A549 (cell line): ENCODE measurements around the gene TRPV3. TPM values are rescaled to one million over a fixed set of nuclear protein-coding genes. Genes with fewer than 3 reads are reported as not detected.

Source experiments
- ATAC-seq, 2 experiments: fragments of 200-7000 bp in 1 of 2; fragments of >200 bp in 1 of 2; cut with Nextera tagmentation in 1 of 2; cut with Tn5 transposase in 1 of 2; 3 replicates each; pipeline versions ENCODE4 v1.8.0 to v1.9.1; 2018 to 2020; ENCODE audit warnings: mild to moderate bottlenecking in 1 of 2, moderate library complexity in 1 of 2
- CTCF ChIA-PET: fragments of 300-600 bp; sonication (Branson Sonifier 250); formaldehyde crosslinking; extraction: SDS; loops from one replicate; lab custom pipeline; 2021; ENCODE audit warnings: antibody characterized with exemption, inconsistent platforms; lab: Yijun Ruan, JAX
- POLR2A ChIA-PET: fragments of 350-600 bp; formaldehyde crosslinking; extraction: SDS; loops from one replicate; lab custom pipeline; 2021; ENCODE audit warnings: antibody characterized with exemption, inconsistent platforms; lab: Yijun Ruan, JAX
- DNase-seq, 2 experiments: peaks; one replicate each; pipeline versions ENCODE4 v3.0.0 to v3.0.0-alpha.2; 2011 to 2016; ENCODE audit warnings: low read depth in 1 of 2, low spot score in 1 of 2
- FAIRE-seq: peaks from 2 replicates; lab custom pipeline; 2011; peaks lifted over from hg19 to GRCh38; lab: Jason Lieb, UNC
- H3K27ac ChIP-seq, 2 experiments: fragments of >200 bp; sonication (Bioruptor Twin); formaldehyde crosslinking; 3 replicates each; pipeline ENCODE4 v1.5.1; 2016 to 2017
- H3K4me1 ChIP-seq: fragments of >200 bp; sonication (Bioruptor Twin); formaldehyde crosslinking; 3 replicates; pipeline ENCODE4 v1.6.1; 2016
- H3K4me2 ChIP-seq: fragments of >200 bp; sonication (Bioruptor Twin); formaldehyde crosslinking; 3 replicates; pipeline ENCODE4 v1.6.1; 2016
- H3K4me3 ChIP-seq: fragments of >200 bp; sonication (Bioruptor Twin); formaldehyde crosslinking; 3 replicates; pipeline ENCODE4 v1.5.1; 2016
- H3K9me3 ChIP-seq: fragments of >200 bp; sonication (Bioruptor Twin); formaldehyde crosslinking; 3 replicates; pipeline ENCODE4 v1.6.1; 2016
- CEBPB ChIP-seq, 2 experiments: fragments of >200 bp in 1 of 2; sonication (Bioruptor Twin) in 1 of 2; formaldehyde crosslinking in 1 of 2; IDR thresholded peaks; 2 replicates each; pipeline ENCODE4 v1.6.1; 2012 to 2016
- CHD2 ChIP-seq: fragments of 150-350 bp; IDR thresholded peaks from 2 replicates; pipeline ENCODE4 v1.6.1; 2014; ENCODE audit warnings: low read length; ENCODE audit not compliant: partially characterized antibody
- CHD4 ChIP-seq: fragments of 200-600 bp; sonication (generic); IDR thresholded peaks from 2 replicates; pipeline ENCODE4 v1.6.1; 2016; ENCODE audit warnings: antibody characterized with exemption, mild to moderate bottlenecking, borderline replicate concordance
- EHF ChIP-seq: fragments of 250-450 bp; sonication (Bioruptor Pico); IDR thresholded peaks from 2 replicates; pipeline ENCODE4 v1.5.0; 2020; ENCODE audit warnings: mild to moderate bottlenecking
- EP300 ChIP-seq, 2 experiments: fragments of >200 bp; sonication (Bioruptor Twin); formaldehyde crosslinking; IDR thresholded peaks; 2 replicates in 1 of 2; 3 replicates in 1 of 2; pipeline ENCODE4 v1.6.1; 2016 to 2017
- ESRRA ChIP-seq: fragments of 150-350 bp; IDR thresholded peaks from 2 replicates; pipeline ENCODE4 v1.6.1; 2014; ENCODE audit warnings: mild to moderate bottlenecking, low read length, borderline replicate concordance
- FOSL2 ChIP-seq, 2 experiments: fragments of 450-650 bp in 1 of 2; fragments of >200 bp in 1 of 2; sonication (Bioruptor Twin) in 1 of 2; formaldehyde crosslinking; IDR thresholded peaks; 2 replicates each; pipeline versions ENCODE4 v1.5.0 to v1.6.1; 2016 to 2020; ENCODE audit warnings: mild to moderate bottlenecking in 1 of 2, moderate library complexity in 1 of 2
- GATA3 ChIP-seq: IDR thresholded peaks from 2 replicates; pipeline ENCODE4 v1.6.1; 2012; ENCODE audit warnings: borderline replicate concordance
- JUN ChIP-seq, 2 experiments: fragments of >200 bp; sonication (Bioruptor Twin); formaldehyde crosslinking; IDR thresholded peaks; 2 replicates in 1 of 2; 3 replicates in 1 of 2; pipeline ENCODE4 v1.6.1; 2016 to 2017
- JUNB ChIP-seq: fragments of >200 bp; sonication (Bioruptor Twin); formaldehyde crosslinking; IDR thresholded peaks from 2 replicates; pipeline ENCODE4 v1.6.1; 2016
- KDM5A ChIP-seq: fragments of 200-600 bp; sonication (generic); IDR thresholded peaks from 2 replicates; pipeline ENCODE4 v1.6.1; 2016; ENCODE audit warnings: antibody characterized with exemption, mild to moderate bottlenecking
- MAFK ChIP-seq: fragments of 450-650 bp; IDR thresholded peaks from 2 replicates; pipeline ENCODE4 v1.6.1; 2014; ENCODE audit not compliant: partially characterized antibody
- MAZ ChIP-seq: fragments of 150-350 bp; IDR thresholded peaks from 2 replicates; pipeline ENCODE4 v1.6.1; 2014; ENCODE audit warnings: antibody characterized with exemption, low read depth, low read length, borderline replicate concordance
- MYC ChIP-seq: IDR thresholded peaks from 2 replicates; pipeline ENCODE4 v1.6.1; 2012; ENCODE audit warnings: mild to moderate bottlenecking, inconsistent platforms, low read length, improper control_type of control experiment, borderline replicate concordance
- NPAS2 ChIP-seq: fragments of 250-450 bp; sonication (Bioruptor Pico); IDR thresholded peaks from 2 replicates; pipeline ENCODE4 v1.8.0; 2022; ENCODE audit warnings: mild to moderate bottlenecking, moderate library complexity, borderline replicate concordance
- PHF8 ChIP-seq: fragments of 200-600 bp; sonication (generic); IDR thresholded peaks from 2 replicates; pipeline ENCODE4 v1.6.1; 2016; ENCODE audit warnings: low read depth, mild to moderate bottlenecking, antibody characterized with exemption, moderate library complexity, borderline replicate concordance
- POLR2AphosphoS2 ChIP-seq: conservative IDR thresholded peaks from 2 replicates; pipeline ENCODE4 v1.6.1; 2012; ENCODE audit warnings: low read length, improper control_type of control experiment, inconsistent platforms
- RAD21 ChIP-seq, 2 experiments: fragments of >200 bp in 1 of 2; sonication (Bioruptor Twin) in 1 of 2; formaldehyde crosslinking in 1 of 2; IDR thresholded peaks in 1 of 2; conservative IDR thresholded peaks in 1 of 2; 2 replicates in 1 of 2; 3 replicates in 1 of 2; pipeline ENCODE4 v1.6.1; 2012 to 2018; ENCODE audit warnings: inconsistent platforms in 1 of 2
- RCOR1 ChIP-seq: fragments of 150-350 bp; IDR thresholded peaks from 2 replicates; pipeline ENCODE4 v1.6.1; 2014; ENCODE audit warnings: antibody characterized with exemption, low read length, low read depth
- TFCP2L1 ChIP-seq: fragments of 250-450 bp; sonication (Bioruptor Pico); IDR thresholded peaks from 2 replicates; pipeline ENCODE4 v1.5.0; 2021; ENCODE audit warnings: mild to moderate bottlenecking
- WGBS: methylation state at CpG from one replicate; pipeline ENCODE4 v1.1.6; 2017; ENCODE audit errors: missing lambda C conversion rate; 5-methylcytosine and 5-hydroxymethylcytosine counted together
- polyA plus RNA-seq, 4 experiments: library from polyadenylated mRNA; depleted of rRNA in 3 of 4; stranded (reverse); fragments of >200 nt; fragmentation: RNase III in 1 of 4; extraction: RNeasy Plus Mini Kit Qiagen cat#74134 plus additional on column Dnase treatment in 1 of 4; gene quantifications; 2 replicates in 3 of 4; 3 replicates in 1 of 4; pipeline ENCODE4 v1.2.3, GENCODE V29; 2011 to 2017
- TF ChIP-seq, protein P1 (sequence below): fragments of 250-450 bp; sonication (Bioruptor Pico); IDR thresholded peaks from 2 replicates; pipeline ENCODE4 v1.5.0; 2020; ENCODE audit warnings: low read depth, mild to moderate bottlenecking, moderate library complexity
- TF ChIP-seq, protein P2 (sequence below): fragments of >200 bp; sonication (Bioruptor Twin); formaldehyde crosslinking; IDR thresholded peaks from 2 replicates; pipeline ENCODE4 v1.6.1; 2016
- TF ChIP-seq, protein P3 (sequence below): fragments of >200 bp; sonication (Bioruptor Twin); formaldehyde crosslinking; IDR thresholded peaks from 3 replicates; pipeline ENCODE4 v1.6.1; 2016
- TF ChIP-seq, protein P4 (sequence below): IDR thresholded peaks from 2 replicates; pipeline ENCODE4 v1.6.1; 2012
- TF ChIP-seq, protein P5 (sequence below): fragments of 150-350 bp; IDR thresholded peaks from 2 replicates; pipeline ENCODE4 v1.6.1; 2014; ENCODE audit warnings: low read depth, mild to moderate bottlenecking, low read length
- TF ChIP-seq, protein P6 (sequence below): fragments of 450-650 bp; IDR thresholded peaks from 2 replicates; pipeline ENCODE4 v1.6.1; 2014; ENCODE audit warnings: antibody characterized with exemption

The TRPV3 gene
- polyA plus RNA-seq, 2 of the 4 experiments (the other 2 are of a cell fraction): 0.46 to 1.2 TPM

DNA sequence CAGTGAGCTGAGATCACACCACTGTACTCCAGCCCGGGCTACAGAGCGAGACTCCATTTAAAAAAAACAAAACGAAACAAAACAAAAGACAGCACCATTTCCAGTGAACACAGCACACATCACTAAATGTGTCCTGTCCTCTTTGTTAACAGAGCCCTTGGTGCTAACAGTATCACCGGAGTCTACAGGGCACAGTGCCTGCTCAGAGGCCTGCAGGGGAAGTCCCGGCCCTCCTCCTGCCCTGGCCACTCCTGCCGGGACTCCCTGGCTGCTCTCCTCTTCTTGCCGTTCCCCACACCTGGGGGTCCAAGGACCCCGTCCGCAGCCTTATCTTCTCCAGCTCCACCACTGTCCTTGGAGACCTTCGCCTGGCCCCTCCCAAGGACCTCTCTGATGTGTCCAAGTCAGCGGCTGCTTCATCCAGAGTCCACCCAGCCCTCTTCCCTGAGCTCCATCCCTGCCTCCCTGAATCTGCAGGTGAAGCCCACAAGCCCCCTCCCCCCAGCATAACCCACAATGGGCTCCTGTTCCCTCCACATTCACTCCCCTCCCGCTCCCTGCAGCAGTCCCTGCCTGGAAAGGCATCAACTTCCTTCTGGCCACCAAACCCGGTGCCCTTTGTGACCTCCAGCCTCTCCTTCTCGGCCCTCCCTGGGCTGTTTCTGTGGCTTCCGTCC, 43.1 kb upstream of the TRPV3 start:
- Histone ChIP-seq H3K4me3 (no peak overlapping the region), H3K4me2 (no peak overlapping the region), H3K4me1 (peaks cover 8% of the 10 kb centered on the region; the same call in 1 of the 3 replicates)
- CTCF ChIA-PET: interaction anchor here (1.1 to 3.2 kb wide), 4 partner anchors 13 to 65 kb away, joined by 3 to 13 read pairs (median 5); no protein-coding TSS in a partner anchor
- DNase-seq: no peak
- no peak for ATAC-seq
- no peak for FAIRE-seq
- POLR2A ChIA-PET: interaction anchor here (0.6 kb wide), 1 partner anchor 58 kb away, joined by 4 read pairs; no protein-coding TSS in a partner anchor
- no peak for TF ChIP-seq TFCP2L1 (CRISPR knock-in tag)
- TF ChIP-seq NPAS2: no peak
- TF ChIP-seq EP300 (IDR thresholded peaks at IDR 0.05): no peak
- TF ChIP-seq, protein P1, sequence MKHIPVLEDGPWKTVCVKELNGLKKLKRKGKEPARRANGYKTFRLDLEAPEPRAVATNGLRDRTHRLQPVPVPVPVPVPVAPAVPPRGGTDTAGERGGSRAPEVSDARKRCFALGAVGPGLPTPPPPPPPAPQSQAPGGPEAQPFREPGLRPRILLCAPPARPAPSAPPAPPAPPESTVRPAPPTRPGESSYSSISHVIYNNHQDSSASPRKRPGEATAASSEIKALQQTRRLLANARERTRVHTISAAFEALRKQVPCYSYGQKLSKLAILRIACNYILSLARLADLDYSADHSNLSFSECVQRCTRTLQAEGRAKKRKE (CRISPR knock-in tag): no peak
- TF ChIP-seq, protein P2, sequence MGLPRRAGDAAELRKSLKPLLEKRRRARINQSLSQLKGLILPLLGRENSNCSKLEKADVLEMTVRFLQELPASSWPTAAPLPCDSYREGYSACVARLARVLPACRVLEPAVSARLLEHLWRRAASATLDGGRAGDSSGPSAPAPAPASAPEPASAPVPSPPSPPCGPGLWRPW: no peak
- TF ChIP-seq POLR2AphosphoS2: no peak
- TF ChIP-seq, all 56 proteins: peak for 0
- WGBS: 93% methylated on average over 15 of the region's 15 CpGs
- no peak overlapping the region for H3K27ac ChIP-seq
- no peaks in the 10 kb centered on the region for H3K9me3 ChIP-seq

DNA sequence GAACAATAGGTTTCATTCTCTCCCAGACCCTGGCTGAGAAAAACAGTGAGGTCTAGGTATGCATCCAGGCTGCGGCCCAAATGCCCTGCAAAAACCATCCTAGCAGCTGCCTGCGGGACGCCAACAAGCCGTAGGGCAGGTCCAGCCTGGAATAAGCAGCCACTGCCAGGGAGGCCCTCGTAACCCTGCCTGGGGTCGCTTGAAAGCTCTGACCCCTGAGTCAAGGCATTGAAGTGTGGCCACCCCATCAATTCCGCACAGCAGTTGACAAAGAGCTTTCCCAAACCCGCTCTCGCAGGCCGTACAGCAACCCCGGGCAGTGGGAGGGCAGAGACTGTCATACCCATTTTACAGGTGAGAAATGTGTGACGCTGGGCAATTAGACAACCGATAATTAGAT, 40.5 kb upstream of the TRPV3 start:
- no peaks in the 10 kb centered on the region for H3K4me1 ChIP-seq
- TF ChIP-seq PHF8 (no peak), GATA3 (no peak), KDM5A (no peak), CHD2 (no peak), JUN (IDR thresholded peaks at IDR 0.05) (no peak)
- TF ChIP-seq, protein P3, sequence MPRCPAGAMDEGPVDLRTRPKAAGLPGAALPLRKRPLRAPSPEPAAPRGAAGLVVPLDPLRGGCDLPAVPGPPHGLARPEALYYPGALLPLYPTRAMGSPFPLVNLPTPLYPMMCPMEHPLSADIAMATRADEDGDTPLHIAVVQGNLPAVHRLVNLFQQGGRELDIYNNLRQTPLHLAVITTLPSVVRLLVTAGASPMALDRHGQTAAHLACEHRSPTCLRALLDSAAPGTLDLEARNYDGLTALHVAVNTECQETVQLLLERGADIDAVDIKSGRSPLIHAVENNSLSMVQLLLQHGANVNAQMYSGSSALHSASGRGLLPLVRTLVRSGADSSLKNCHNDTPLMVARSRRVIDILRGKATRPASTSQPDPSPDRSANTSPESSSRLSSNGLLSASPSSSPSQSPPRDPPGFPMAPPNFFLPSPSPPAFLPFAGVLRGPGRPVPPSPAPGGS: no peak
- H3K4me2 ChIP-seq: no peak overlapping the region
- no peaks in the 10 kb centered on the region for H3K9me3 ChIP-seq
- no peak overlapping the region for H3K4me3 ChIP-seq
- FAIRE-seq: no peak
- POLR2A ChIA-PET: no interaction called here
- CTCF ChIA-PET: interaction anchor here (1.0 to 1.3 kb wide), 2 partner anchors 11 to 34 kb away, joined by 3 read pairs; no protein-coding TSS in a partner anchor
- no peak for ATAC-seq
- no peak overlapping the region for H3K27ac ChIP-seq
- WGBS: 97% methylated on average over 12 of the region's 13 CpGs
- DNase-seq: no peak

DNA sequence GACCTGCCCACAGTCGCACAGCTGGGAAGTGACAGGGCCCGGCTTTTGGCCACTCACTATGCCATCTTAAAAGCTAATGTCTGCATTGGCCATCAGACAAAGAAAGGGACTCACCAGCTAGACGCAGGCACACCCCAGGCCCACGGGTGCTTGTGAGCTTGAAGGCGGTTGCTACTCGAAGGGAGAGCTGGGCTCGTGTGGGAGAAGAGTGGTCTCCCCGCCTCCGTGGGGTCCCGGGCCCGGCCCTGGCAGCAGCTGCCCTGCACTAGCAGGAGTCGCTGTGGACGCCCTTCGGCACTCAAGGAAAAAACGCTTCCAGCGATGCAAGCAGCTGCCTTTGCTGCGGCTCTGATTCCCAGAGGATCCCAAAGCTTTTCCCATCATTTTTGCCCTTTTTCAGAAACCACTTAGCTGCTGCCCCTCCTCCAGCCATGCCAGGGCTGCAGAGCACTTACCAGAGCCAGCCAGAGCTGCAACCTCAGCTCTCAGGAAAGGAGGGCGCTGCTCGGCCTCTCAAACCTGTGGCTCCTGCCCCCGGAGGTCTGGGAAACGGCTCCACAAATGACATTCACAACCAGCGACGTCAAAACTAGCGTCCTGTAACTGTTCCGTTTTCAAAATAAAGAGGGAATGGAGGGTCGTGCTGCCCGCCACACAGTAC, 39.3 kb upstream of the TRPV3 start:
- ChIA-PET POLR2A (no interaction called here), CTCF (interaction anchor here (0.6 to 1.3 kb wide), 6 partner anchors 10 to 240 kb away, joined by 3 to 6 read pairs (median 3); no protein-coding TSS in a partner anchor)
- no peak overlapping the region for H3K27ac ChIP-seq
- no peak overlapping the region for H3K4me2 ChIP-seq
- ATAC-seq (no peak), FAIRE-seq (no peak), DNase-seq (no peak)
- 91% methylated on average over 25 of the region's 27 CpGs for WGBS
- no peaks in the 10 kb centered on the region for H3K4me1 ChIP-seq
- H3K4me3 ChIP-seq: no peak overlapping the region
- no peaks in the 10 kb centered on the region for H3K9me3 ChIP-seq
- TF ChIP-seq PHF8: no peak
- TF ChIP-seq ESRRA: no peak
- TF ChIP-seq MYC: no peak
- TF ChIP-seq FOSL2 (IDR thresholded peaks at IDR 0.05): no peak
- TF ChIP-seq FOSL2 (CRISPR knock-in tag; IDR thresholded peaks at IDR 0.05): no peak
- no peak for TF ChIP-seq TFCP2L1 (CRISPR knock-in tag)
- TF ChIP-seq, protein P4, sequence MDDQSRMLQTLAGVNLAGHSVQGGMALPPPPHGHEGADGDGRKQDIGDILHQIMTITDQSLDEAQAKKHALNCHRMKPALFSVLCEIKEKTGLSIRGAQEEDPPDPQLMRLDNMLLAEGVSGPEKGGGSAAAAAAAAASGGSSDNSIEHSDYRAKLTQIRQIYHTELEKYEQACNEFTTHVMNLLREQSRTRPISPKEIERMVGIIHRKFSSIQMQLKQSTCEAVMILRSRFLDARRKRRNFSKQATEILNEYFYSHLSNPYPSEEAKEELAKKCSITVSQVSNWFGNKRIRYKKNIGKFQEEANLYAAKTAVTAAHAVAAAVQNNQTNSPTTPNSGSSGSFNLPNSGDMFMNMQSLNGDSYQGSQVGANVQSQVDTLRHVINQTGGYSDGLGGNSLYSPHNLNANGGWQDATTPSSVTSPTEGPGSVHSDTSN: no peak
- TF ChIP-seq, protein P2: no peak
- TF ChIP-seq EHF: no peak
- TF ChIP-seq MAFK: no peak
- TF ChIP-seq CHD4: no peak
- TF ChIP-seq, protein P5, sequence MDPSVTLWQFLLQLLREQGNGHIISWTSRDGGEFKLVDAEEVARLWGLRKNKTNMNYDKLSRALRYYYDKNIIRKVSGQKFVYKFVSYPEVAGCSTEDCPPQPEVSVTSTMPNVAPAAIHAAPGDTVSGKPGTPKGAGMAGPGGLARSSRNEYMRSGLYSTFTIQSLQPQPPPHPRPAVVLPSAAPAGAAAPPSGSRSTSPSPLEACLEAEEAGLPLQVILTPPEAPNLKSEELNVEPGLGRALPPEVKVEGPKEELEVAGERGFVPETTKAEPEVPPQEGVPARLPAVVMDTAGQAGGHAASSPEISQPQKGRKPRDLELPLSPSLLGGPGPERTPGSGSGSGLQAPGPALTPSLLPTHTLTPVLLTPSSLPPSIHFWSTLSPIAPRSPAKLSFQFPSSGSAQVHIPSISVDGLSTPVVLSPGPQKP: no peak
- TF ChIP-seq CEBPB (IDR thresholded peaks at IDR 0.05): no peak
- TF ChIP-seq, protein P6, sequence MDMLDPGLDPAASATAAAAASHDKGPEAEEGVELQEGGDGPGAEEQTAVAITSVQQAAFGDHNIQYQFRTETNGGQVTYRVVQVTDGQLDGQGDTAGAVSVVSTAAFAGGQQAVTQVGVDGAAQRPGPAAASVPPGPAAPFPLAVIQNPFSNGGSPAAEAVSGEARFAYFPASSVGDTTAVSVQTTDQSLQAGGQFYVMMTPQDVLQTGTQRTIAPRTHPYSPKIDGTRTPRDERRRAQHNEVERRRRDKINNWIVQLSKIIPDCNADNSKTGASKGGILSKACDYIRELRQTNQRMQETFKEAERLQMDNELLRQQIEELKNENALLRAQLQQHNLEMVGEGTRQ: no peak
- no peak for TF ChIP-seq RCOR1
- TF ChIP-seq RAD21 (conservative IDR thresholded peaks at IDR 0.05 in 1 of 2, IDR thresholded peaks at IDR 0.05 in 1 of 2): no peak
- no peak for TF ChIP-seq MAZ
- TF ChIP-seq JUNB: no peak
